H1 (cell line): ENCODE data around the gene SRRM2. TPM values are rescaled to one million over a fixed set of nuclear protein-coding genes. Genes with fewer than 3 reads are reported as not detected.

Experiments used
- CHD1 ChIP-seq: IDR thresholded peaks from 2 replicates; pipeline ENCODE4 v1.6.1; 2012; ENCODE audit warnings: low read depth, low read length, improper control_type of control experiment
- CHD7 ChIP-seq: fragments of 300-600 bp; sonication (generic); IDR thresholded peaks from 2 replicates; pipeline ENCODE4 v1.7.1; 2012; ENCODE audit warnings: low read length, moderate library complexity, mild to moderate bottlenecking, inconsistent platforms; ENCODE audit not compliant: insufficient replicate concordance
- FOSL1 ChIP-seq: IDR thresholded peaks from 2 replicates; pipeline ENCODE4 v1.6.1; 2011; ENCODE audit warnings: mild to moderate bottlenecking, low read depth, low read length, moderate library complexity; ENCODE audit not compliant: insufficient read depth
- JUN ChIP-seq: IDR thresholded peaks from 2 replicates; pipeline ENCODE4 v1.6.1; 2011; ENCODE audit warnings: low read depth, mild to moderate bottlenecking, improper control_type of control experiment, low read length
- KDM5A ChIP-seq: fragments of 200-600 bp; IDR thresholded peaks from 2 replicates; pipeline ENCODE4 v1.7.1; 2012; ENCODE audit warnings: mild to moderate bottlenecking, low read length, inconsistent platforms, mixed read lengths
- MAFK ChIP-seq: IDR thresholded peaks from 2 replicates; pipeline ENCODE4 v1.6.1; 2012; ENCODE audit warnings: low read depth, mild to moderate bottlenecking, improper control_type of control experiment, low read length
- MAX ChIP-seq: IDR thresholded peaks from 2 replicates; pipeline ENCODE4 v1.6.1; 2012; ENCODE audit warnings: inconsistent platforms
- RAD21 ChIP-seq, 2 experiments: IDR thresholded peaks in 1 of 2; conservative IDR thresholded peaks in 1 of 2; 2 replicates each; pipeline ENCODE4 v1.6.1; 2011; ENCODE audit warnings: low read depth in 2 of 2, low read length in 2 of 2, improper control_type of control experiment in 1 of 2, inconsistent platforms in 1 of 2, mild to moderate bottlenecking in 1 of 2, moderate library complexity in 1 of 2
- SIX5 ChIP-seq: IDR thresholded peaks from 2 replicates; pipeline ENCODE4 v1.6.1; 2011; ENCODE audit warnings: mild to moderate bottlenecking, low read depth, low read length
- SP2 ChIP-seq: IDR thresholded peaks from 2 replicates; pipeline ENCODE4 v1.6.1; 2012; ENCODE audit warnings: mild to moderate bottlenecking, low read length, inconsistent platforms
- polyA plus RNA-seq, 7 experiments: library from polyadenylated mRNA; depleted of rRNA in 3 of 7; stranded (reverse) in 5 of 7; unstranded in 2 of 7; fragments of >200 nt in 5 of 7; fragments of 200-250 nt in 2 of 7; gene quantifications; 1 replicate in 5 of 7; 2 replicates in 1 of 7; 4 replicates in 1 of 7; pipeline versions ENCODE4 v1.2.1 to v1.2.3, GENCODE V29; 2011 to 2013; ENCODE audit warnings: missing spikeins in 2 of 7, mixed read lengths in 2 of 7
- total RNA-seq: library from RNA; stranded (reverse); fragmentation: NEBNext Ultra II Directional; extraction: Animal tissue kit (Norgen Biotek cat#: 25700); gene quantifications from 2 replicates; pipeline ENCODE4 v1.2.1, GENCODE V29; 2021

SRRM2 gene
- total and polyA plus RNA-seq, 2 of the 8 experiments (the other 6 are each of a cell fraction or from before 2014, with no cell fraction given) = 300 to 579 TPM

- no peak for TF ChIP-seq CHD7
- TF ChIP-seq MAFK = no peak
- TF ChIP-seq SP2 = no peak
- no peak for TF ChIP-seq JUN
- TF ChIP-seq RAD21 (IDR thresholded peaks at IDR 0.05 in 1 of 2, conservative IDR thresholded peaks at IDR 0.05 in 1 of 2; ENCODE audit: low read depth in 2 of 2, low read length in 2 of 2) = no peak
- TF ChIP-seq CHD1 = no peak
- TF ChIP-seq MAX = no peak
- no peak for TF ChIP-seq FOSL1
- TF ChIP-seq SIX5 = no peak
- no peak for TF ChIP-seq KDM5A
Observed at GRCh38 chr16:2702871-2703745, 49.3 kb upstream of the SRRM2 start (continued).
